GM21723 (cell line): ENCODE data around the gene WDTC1.
"Not testable (repeated sequence)": the region's sequence is repeated elsewhere in the genome, so short reads cannot be mapped to it uniquely, and the experiment has no call there.

Source experiments
- ATAC-seq: cut with Tn5 transposase; IDR thresholded peaks from one replicate; pipeline ENCODE4 v1.9.1; 2021; ENCODE audit warnings: mild to moderate bottlenecking, moderate library complexity; ENCODE audit not compliant: unreplicated experiment

WDTC1 gene

DNA sequence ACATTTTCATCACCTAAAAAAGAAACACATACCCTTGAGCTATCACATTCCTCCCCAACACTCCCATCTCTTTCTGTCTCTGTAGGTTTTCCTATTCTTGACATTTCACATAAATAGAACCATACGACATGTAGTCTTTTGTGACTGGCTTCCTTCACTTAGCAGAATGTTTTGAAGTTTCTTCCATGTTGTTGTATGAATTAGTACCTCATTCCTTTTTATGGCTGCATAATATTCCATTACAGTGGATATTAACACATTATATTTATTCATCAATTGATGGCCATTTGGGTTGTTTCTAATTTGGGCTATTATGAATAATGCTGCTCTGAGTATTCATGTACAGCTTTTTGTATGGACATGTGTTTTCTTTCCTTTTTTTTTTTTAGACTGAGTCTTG, 11.8 kb downstream of the WDTC1 start:
- ATAC-seq: no peak

DNA sequence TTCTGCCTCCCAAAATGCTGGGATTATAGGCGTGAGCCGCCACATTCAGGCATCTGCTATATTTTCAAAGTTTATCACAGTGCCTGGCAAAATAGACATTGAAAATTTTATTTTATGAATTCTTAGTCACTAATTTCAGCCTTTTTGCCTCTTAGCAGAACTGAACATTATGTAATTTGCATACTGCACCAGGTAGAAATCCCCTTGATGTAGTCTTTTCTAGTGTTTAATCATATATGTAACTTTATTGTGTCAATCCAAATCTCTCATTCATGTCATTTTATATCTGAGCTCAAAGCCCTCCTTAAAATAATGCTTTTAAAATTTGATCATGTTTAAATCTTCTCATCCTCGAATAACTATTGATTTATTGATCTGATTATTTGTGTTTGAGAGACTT, 19.2 kb downstream of the WDTC1 start:
- ATAC-seq: no peak

DNA sequence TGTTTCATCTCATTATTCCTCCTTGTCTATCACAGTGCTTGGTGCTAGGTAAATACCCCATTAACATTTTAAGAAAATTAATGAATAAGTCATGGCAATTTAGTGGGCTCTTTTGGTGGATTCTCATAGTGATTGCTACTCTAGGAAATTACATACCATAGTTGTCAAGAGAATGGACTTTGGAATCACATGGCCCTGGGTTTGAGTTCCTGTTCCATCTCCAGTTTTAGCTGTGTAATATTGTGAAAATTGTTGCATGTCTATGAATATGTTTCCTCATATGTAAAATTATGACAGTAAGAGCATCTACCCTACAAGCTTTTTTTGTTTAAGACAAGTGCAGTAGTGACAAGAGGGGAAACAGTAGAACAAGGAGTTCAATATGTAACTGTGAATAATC, 20.7 kb downstream of the WDTC1 start:
- no peak for ATAC-seq

DNA sequence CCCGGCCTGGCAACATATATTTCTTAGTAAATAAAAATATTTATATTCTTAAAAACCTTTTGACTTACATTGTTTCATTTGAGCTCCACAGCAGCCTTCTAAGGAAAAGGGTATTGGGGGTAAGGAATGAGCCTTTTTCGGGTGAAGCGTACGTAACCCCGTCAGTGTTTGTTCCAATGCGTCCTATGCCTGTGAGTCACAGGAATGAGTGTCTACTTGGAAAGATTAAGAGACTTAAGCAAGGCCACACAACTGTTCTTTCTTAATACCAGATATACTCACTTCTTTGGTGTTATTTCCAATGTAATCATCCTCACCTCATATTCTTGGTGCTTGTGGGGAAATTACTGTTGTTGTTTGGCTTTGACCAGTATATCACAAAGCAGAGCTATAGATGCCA, 22.7 kb downstream of the WDTC1 start:
- no peak for ATAC-seq

DNA sequence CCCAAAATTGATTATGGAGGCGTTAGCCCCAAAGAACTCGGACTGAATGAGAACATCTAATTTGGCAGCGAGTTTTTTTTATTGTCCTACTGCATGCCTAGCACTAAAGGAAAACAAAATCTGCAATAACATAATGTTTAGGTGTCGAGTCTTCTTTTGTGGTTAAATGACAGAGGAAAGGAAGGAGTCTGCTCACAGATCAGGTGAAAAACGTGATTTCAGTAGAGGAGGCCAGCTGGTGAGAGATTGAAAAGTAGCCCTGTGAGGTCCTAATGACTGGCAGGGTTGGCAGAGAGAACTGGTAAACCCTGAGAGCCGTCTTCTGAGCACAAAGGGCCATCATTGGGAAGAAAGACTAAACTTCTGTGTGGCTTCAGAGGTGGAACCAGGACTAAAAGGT, 24.2 kb downstream of the WDTC1 start:
- no peak for ATAC-seq

DNA sequence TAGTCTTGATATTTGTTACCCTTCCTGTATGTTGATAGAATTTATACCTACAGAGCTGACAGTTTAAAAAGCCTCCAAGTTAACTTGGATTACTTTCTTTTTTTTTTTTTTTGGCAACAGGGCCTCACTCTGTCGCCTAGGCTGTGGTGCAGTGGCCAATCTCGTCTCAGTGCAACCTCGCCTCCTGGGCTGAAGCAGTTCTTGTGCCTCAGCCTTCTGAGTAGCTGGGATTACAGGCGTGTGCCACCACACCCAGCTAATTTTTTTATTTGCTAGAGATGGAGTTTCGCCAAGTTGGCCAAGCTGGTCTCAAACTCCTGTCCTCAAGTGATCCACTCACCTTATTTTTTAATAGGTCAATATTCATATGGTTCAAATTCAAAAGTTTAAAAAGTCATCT, 32.7 kb downstream of the WDTC1 start:
- ATAC-seq: no peak

DNA sequence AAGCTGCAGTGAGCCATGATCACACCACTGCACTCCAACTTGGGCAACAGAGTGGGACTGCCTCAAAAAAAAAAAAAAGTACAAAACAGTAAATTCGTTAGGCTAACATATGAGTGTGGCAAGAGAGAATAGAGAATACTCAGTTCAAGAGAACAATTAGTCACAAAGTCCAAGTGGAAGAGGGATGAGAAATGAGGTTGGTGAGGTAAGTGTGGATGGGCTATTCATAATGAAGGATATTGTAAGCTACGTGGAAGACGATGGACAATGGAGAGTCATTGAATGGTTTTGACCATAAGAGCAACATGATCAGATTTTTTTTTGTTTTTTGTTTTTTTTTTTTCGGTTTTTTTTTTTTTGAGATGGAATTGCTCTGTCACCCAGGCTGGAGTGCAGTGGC, 34.8 kb downstream of the WDTC1 start:
- ATAC-seq: no peak

DNA sequence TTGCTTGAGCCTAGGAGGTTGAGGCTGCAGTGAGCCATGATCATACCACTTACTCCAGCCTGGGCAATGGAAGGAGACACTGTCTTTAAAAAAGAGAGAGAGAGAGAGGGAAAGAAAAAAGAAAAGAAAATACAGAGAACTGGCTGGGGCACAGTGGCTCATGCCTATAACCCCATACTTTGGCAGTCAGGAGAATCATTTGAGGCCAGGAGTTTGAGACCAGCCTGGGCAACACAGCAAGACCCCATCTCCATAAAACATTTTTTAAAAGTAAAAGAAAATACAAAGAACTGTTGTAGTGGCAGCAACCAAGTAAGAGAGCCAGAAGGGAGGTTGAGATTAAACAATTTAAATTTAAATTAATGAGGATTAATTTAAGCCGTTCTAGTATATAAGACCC, 39.8 kb downstream of the WDTC1 start:
- ATAC-seq: no peak

DNA sequence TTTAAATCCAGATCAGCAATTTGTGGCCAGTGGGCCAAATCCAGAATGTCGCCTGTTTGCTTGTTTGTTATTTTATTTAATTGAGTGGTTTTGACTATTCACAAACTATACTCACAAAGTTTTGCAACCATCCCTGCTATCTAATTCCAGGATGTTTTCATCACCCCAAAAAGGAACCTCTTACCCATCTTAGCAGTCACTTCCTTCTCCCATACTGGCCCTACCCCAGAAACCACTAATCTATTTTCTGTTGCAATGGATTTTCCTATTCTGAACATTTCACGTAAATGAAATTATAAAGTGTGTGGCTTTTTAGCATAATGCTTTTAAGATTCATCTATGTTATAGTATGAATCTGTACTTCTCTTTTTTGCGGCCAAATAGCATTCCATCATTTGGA, 41.3 kb downstream of the WDTC1 start:
- ATAC-seq: no peak

DNA sequence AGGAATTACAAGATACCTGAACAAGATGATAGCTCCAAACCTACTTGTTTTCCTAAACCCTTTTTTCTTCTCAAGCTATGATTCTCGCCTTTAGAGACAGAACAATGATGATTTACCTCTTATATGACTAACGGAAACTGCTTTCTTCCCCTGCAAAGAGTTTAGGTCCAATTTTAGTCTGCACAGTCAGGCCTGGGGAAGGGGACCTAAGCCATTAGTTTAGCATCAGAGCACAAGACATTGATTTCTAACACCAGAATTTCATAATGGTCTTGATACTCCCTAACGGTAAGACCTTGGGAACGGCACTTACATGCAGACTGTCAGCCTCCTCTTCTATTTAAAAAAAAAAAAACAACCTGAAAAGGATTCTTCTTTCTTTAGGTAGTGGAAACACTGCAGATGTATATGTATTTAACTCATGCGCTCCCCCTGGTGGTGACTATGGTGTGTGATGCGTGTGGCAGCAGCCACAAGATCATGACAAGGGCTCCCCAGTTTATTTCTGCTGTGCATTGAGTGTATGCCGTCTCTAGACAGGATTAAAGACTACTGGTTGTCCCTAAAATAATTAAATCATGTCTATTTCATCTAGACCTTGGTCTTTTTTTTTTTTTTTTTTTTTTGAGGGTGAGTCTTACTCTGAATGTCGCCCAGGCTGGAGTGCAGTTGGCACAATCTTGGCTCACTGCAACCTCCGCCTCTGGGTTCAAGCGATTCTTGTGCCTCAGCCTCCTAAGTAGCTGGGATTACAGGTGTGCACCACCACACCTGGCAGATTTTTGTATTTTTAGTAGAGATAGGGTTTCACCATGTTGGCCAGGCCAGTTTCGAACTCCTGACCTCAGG, 50.2 kb downstream of the WDTC1 start:
- no peak for ATAC-seq

DNA sequence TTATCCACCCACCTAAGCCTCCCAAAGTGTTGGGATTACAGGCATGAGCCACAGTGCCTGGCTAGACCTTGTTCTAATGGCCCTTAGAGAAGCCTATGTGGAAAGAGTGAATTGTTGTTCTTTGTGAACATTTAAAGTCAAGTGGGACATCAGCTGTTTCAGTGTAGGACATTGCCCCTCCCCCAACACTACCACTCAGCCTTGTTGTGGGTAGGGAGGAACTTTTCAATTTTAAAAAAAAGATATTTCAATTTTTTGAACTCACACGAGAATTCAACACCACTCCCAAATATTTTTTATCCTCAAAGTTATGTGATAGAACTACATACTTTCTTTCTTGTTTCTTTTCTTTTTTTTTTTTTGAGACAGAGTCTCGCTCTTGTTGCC, 50.8 kb downstream of the WDTC1 start:
- no peak for ATAC-seq

DNA sequence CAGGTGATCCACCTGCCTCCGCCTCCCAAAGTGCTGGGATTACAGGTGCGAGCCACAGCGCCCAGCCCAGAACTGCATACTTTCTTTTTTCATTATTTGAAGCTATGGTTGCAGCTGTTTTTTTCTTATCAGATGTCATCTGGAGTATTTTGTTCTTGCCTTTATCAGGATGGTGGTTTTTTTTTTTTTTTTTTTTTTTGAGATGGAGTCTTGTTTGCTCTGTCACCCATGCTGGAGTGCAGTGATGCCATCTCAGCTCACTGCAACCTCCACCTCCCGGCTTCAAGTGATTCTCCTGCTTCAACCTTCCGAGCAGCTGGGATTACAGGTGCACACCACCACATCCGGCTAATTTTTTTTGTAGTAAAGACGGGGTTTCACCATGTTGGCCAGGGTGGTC, 51.4 kb downstream of the WDTC1 start:
- ATAC-seq: not testable (repeated sequence)

DNA sequence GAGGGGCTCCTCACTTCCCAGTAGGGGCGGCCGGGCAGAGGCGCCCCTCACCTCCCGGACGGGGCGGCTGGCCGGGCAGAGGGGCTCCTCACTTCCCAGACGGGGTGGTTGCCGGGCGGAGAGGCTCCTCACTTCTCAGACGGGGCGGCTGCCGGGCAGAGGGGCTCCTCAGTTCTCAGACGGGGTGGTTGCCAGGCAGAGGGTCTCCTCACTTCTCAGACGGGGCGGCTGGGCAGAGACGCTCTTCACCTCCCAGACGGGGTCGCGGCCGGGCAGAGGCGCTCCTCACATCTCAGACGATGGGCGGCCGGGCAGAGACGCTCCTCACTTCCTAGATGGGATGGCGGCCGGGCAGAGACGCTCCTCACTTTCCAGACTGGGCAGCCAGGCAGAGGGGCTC, 54.7 kb downstream of the WDTC1 start:
- not testable (repeated sequence) for ATAC-seq

DNA sequence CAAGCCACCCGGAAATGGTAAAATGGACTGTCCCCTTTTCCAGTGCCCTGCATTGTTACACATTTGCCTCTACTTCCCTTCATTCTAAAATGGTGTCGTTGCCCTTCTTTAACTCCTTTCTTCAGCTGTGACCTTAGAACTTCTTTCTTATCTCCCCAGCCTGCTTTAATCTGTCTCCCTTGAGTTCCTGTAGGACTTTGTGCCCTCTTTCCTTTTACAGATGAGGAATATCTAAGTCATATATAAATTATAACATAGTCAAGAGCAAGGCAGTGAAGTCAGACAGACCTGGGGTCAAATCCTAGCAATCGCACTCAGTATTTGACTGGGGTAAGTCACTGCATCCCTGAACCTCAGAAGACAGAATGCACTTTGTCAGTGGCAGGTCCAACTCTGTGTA, 56.1 kb downstream of the WDTC1 start:
- no peak for ATAC-seq

DNA sequence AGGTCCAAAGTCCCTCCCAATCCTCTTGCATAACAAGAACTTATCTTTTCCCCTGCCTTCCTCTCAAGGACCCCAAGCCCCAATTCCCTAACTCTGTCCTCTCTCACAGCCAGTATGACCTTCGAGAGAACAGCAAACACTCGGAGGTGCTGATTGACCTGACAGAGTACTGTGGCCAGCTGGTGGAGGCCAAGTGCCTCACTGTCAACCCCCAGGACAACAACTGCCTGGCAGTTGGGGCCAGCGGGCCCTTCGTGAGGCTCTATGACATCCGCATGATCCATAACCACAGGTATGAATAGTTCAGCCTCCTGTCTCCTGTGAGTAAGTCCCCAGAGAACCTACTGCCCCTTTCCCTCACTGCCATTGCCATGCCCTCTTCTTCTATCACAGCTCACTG, 57.7 kb downstream of the WDTC1 start:
- no peak for ATAC-seq

DNA sequence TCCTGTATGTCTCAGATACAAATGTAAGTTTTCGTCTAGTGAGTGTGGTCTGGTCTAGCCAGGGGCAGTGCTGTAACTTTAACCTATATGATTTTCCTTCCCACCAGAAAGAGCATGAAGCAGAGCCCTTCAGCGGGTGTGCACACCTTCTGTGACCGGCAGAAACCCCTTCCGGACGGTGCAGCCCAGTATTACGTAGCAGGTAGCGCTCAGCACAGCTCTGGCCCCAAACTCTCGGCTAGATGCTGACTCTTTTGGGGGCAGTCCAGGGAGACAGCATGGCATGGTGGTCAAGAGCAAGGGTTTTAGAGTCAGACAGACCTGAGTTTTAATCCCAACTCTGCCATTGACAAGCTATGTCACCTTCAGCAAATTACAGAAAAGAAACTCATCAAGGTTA, 59.5 kb downstream of the WDTC1 start:
- ATAC-seq: no peak

DNA sequence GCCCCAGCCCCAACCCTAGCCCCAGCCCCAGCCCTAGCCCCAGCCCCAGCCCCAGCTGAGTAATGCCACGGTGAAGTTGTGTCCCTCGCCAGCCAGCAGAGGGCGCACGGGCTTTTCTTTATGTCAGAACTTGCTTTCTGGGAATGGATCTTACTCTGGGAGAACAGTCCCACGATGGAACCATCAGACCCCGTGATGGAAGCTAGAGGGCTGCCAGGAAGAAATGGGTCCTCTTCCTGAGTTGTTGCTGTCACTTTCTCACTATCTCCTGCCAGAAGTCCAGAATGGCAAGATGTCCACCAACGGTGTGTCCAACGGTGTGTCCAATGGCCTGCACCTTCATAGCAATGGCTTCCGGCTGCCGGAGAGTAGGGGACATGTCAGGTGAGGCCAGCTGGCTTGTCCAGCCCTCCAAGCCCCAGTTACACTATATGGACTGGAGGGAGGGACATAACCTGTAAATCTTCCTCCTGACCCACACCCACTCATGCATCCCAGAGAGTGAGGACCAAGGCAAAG, 62.4 kb downstream of the WDTC1 start:
- ATAC-seq: no peak

DNA sequence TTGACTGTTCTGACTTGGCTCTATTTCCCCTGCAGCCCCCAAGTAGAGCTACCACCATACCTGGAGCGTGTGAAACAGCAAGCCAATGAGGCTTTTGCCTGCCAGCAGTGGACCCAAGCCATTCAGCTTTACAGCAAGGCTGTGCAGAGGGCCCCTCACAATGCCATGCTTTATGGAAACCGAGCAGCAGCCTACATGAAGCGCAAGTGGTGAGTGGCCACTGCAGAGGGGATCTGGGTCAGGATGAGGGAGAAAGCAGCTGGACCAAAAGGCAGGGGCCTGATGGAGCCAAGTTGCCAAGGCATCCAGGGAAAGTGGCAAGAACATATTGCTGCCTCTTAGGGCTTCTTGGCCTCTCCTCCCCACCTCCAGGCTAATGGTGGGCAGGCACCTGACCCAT, 63.5 kb downstream of the WDTC1 start:
- ATAC-seq: no peak

DNA sequence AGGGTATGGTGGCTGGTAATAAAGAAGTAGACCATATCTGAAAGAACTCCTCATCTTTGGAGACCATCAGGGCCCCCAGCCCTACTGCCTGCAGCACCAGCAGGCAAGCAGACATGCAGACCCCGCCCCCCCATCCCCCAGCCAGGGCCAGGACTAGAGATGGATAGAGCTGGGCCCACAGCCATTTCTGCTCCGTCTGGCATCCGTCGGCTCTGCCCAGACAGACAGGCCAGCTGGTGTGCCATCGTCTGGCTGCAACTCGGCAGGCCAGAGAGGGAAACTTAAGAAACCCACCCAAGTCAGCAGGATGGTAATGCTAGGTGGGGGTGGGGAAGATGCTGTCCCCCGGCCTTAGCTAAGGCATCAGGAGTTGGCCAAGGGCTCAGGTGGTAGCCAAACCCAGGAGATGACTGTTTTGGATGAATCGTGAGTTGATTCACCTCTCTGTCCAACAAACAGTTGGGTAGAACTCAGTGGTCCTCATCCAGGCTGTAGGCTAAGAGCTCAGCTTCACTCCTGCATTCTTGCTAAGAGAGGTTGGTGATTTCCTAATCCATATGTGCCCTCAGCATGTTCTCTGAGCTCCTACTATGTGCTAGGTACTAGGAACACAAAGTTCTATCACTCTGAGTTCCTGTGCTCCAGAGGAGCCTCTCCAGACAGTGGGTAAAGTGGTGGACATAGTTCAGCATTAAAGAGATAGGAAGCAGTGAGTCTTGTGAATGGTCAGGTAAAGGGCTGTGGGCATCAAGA, 64.4 kb downstream of the WDTC1 start:
- ATAC-seq: no peak

DNA sequence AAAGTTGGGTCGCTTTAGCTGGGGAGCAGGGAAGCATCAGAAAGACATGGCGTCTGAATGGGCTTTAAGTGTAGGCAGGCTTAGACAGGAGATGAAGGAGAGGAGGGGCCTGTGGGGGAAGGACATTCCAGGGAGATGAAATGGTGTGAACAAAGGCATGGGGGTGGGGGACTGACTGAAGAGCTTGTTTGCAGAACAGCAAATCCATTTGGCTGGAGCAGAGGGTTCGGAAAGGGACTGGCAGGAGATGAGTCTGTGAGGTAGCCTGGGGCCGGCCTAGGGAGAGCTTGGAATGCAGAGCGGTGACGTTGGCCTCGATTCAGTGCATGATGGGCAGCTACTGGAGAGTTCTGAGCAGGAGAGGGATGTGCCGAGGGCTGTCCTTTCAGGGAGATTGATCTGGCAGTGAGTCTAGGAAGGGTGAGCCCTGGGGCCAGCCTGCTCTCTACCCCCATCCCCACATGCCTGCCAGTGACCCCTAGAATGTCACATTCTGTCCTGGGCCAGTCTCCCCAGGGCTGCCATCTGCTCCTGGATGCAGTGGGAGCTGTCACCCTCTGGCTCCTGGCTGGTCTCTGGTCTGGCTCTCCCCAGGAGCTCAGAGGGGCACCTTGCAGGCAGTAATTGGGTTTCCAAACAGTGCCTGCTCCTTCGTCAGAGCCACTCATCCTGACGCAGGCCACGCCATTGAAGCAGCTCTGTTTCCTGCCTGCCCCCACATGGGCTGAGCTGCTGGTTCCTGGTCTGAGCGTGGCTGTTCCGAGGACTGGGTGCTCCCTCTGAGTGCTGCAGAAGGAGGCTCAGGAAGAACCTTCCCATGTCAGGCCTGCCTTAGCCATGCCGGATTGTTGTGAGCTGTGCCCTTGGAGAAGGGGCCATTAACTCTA, 65.2 kb downstream of the WDTC1 start:
- no peak for ATAC-seq

DNA sequence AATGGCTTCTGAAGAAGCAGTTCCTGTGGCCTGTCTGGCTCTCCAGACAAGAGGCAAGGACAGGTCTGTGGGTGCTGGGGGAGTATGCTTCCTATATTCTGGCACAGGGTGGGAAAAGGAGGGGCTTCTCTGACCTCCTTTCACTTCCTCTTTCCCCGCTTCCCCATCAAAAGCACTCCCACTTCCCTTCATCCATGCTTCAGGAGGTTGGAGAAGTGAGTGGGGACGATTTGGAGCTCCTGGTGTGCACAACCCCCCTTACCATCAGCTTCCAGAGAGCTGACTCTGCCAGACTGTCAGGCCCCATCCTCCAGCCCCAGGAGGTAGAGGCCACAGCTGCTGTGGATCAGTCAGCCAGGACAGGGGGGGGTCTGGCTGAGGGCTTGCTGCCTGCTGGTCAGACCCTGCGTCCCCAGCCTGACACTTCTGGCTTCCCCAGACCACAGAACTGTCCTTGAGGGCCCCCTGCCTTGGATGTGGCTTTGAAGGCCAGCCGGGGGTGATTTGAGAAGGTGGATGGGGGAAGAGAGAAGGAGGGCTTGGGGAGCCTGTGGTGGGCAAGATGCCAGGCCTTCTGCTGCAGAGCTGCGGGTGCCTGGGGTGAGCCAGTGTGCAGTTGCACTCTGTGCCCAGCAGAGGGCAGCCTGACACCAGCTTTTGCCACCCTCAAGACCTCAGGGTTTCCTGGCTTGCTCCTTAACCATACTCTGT, 66.1 kb downstream of the WDTC1 start:
- peak; percentile 57 for ATAC-seq
